ENCODE measurements around the gene AP3B1. TPM values are rescaled to one million over a fixed set of nuclear protein-coding genes. Genes with fewer than 3 reads are reported as not detected.

AP3B1 gene
- total RNA-seq, 1 experiment from 2014 or later, result 50.3 TPM

- ChIA-PET POLR2A (no interaction called here), CTCF (no interaction called here)
These were observed 291.8 kb downstream of the AP3B1 start for GRCh38 chr5:78002690-78003089.

GRCh38 chr5:78001197-78001596, 293.3 kb downstream of the AP3B1 start:
- DNase-seq (ENCODE audit: low spot score) (no peak), ATAC-seq (no peak)
- no peaks in the 10 kb centered on the region for H3K36me3 Mint-ChIP-seq
- no peaks in the 10 kb centered on the region for H3K4me1 Mint-ChIP-seq
- no peaks in the 10 kb centered on the region for H3K9me3 Mint-ChIP-seq
- H3K27ac Mint-ChIP-seq, result no peak overlapping the region
- CTCF ChIA-PET, result no interaction called here
- H3K27me3 Mint-ChIP-seq (ENCODE audit: low read depth), result peaks cover 15% of the 10 kb centered on the region
- H3K4me3 Mint-ChIP-seq, result no peak overlapping the region
- POLR2A ChIA-PET, result no interaction called here
- TF ChIP-seq, protein P1, sequence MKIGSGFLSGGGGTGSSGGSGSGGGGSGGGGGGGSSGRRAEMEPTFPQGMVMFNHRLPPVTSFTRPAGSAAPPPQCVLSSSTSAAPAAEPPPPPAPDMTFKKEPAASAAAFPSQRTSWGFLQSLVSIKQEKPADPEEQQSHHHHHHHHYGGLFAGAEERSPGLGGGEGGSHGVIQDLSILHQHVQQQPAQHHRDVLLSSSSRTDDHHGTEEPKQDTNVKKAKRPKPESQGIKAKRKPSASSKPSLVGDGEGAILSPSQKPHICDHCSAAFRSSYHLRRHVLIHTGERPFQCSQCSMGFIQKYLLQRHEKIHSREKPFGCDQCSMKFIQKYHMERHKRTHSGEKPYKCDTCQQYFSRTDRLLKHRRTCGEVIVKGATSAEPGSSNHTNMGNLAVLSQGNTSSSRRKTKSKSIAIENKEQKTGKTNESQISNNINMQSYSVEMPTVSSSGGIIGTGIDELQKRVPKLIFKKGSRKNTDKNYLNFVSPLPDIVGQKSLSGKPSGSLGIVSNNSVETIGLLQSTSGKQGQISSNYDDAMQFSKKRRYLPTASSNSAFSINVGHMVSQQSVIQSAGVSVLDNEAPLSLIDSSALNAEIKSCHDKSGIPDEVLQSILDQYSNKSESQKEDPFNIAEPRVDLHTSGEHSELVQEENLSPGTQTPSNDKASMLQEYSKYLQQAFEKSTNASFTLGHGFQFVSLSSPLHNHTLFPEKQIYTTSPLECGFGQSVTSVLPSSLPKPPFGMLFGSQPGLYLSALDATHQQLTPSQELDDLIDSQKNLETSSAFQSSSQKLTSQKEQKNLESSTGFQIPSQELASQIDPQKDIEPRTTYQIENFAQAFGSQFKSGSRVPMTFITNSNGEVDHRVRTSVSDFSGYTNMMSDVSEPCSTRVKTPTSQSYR (CRISPR knock-in tag; IDR thresholded peaks at IDR 0.05), result no peak
- TF ChIP-seq, protein P2, sequence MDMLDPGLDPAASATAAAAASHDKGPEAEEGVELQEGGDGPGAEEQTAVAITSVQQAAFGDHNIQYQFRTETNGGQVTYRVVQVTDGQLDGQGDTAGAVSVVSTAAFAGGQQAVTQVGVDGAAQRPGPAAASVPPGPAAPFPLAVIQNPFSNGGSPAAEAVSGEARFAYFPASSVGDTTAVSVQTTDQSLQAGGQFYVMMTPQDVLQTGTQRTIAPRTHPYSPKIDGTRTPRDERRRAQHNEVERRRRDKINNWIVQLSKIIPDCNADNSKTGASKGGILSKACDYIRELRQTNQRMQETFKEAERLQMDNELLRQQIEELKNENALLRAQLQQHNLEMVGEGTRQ (CRISPR knock-in tag; IDR thresholded peaks at IDR 0.05), result no peak
- no peak for TF ChIP-seq ETV6 (CRISPR knock-in tag; IDR thresholded peaks at IDR 0.05)
- TF ChIP-seq, protein P3, sequence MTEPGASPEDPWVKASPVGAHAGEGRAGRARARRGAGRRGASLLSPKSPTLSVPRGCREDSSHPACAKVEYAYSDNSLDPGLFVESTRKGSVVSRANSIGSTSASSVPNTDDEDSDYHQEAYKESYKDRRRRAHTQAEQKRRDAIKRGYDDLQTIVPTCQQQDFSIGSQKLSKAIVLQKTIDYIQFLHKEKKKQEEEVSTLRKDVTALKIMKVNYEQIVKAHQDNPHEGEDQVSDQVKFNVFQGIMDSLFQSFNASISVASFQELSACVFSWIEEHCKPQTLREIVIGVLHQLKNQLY (CRISPR knock-in tag; IDR thresholded peaks at IDR 0.05), result no peak
- no peak for TF ChIP-seq ZNF232 (CRISPR knock-in tag; IDR thresholded peaks at IDR 0.05)
- TF ChIP-seq E2F1 (CRISPR knock-in tag; IDR thresholded peaks at IDR 0.05), result no peak
- no peak for TF ChIP-seq ZBTB43 (CRISPR knock-in tag; IDR thresholded peaks at IDR 0.05)
- no peak for TF ChIP-seq GTF2I (CRISPR knock-in tag; conservative IDR thresholded peaks at IDR 0.05)
- TF ChIP-seq, protein P4, sequence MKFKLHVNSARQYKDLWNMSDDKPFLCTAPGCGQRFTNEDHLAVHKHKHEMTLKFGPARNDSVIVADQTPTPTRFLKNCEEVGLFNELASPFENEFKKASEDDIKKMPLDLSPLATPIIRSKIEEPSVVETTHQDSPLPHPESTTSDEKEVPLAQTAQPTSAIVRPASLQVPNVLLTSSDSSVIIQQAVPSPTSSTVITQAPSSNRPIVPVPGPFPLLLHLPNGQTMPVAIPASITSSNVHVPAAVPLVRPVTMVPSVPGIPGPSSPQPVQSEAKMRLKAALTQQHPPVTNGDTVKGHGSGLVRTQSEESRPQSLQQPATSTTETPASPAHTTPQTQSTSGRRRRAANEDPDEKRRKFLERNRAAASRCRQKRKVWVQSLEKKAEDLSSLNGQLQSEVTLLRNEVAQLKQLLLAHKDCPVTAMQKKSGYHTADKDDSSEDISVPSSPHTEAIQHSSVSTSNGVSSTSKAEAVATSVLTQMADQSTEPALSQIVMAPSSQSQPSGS (CRISPR knock-in tag; IDR thresholded peaks at IDR 0.05; ENCODE audit: borderline replicate concordance, low read depth), result no peak
- TF ChIP-seq ZBTB21 (CRISPR knock-in tag; IDR thresholded peaks at IDR 0.05; ENCODE audit: borderline replicate concordance), result no peak
- TF ChIP-seq PRRX2 (CRISPR knock-in tag; IDR thresholded peaks at IDR 0.05), result no peak
- TF ChIP-seq MYBL2 (CRISPR knock-in tag; IDR thresholded peaks at IDR 0.05), result no peak
- no peak for TF ChIP-seq GRHL2 (CRISPR knock-in tag; IDR thresholded peaks at IDR 0.05; ENCODE audit: insufficient replicate concordance, severe bottlenecking)
- no peak for TF ChIP-seq SOX15 (CRISPR knock-in tag; IDR thresholded peaks at IDR 0.05)
- TF ChIP-seq, protein P5, sequence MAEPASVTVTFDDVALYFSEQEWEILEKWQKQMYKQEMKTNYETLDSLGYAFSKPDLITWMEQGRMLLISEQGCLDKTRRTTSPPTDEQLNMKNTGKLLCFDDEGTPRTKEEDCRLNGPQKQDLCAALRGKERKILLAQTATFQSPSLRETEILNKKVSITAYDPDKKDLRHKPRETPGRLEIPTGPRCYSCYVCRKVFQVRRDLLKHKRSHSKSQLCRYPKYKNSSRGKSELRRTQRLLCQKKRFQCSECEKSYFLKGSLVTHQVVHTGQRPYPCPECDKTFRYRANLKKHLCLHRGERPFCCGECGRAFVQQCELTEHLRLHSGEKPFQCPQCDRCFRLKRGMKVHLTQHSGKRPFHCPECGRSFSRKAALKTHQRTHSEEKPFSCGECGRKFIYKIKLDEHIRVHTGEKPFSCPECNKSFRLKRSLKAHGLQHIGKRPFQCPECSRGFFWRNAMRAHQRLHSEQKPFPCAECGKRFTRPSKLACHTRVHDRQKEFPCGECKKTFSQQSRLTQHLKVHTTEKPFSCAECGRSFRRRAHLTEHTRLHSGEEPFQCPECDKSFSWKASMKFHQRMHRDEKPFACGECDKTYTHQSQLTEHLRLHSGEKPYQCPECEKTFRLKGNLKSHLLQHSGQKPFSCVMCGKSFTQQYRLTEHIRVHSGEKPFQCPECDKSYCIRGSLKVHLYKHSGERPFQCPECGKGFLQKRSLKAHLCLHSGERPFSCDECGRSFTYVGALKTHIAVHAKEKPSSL (CRISPR knock-in tag; conservative IDR thresholded peaks at IDR 0.05), result no peak
- no peak for TF ChIP-seq HMGA2 (CRISPR knock-in tag; IDR thresholded peaks at IDR 0.05)
- TF ChIP-seq TEAD4 (CRISPR knock-in tag; IDR thresholded peaks at IDR 0.05), result no peak

More at GRCh38 chr5:78002690-78003089, 291.8 kb downstream of the AP3B1 start:
- ATAC-seq, result no peak
- Mint-ChIP-seq H3K4me1 (no peaks in the 10 kb centered on the region), H3K36me3 (no peaks in the 10 kb centered on the region), H3K27ac (no peak overlapping the region), H3K9me3 (no peaks in the 10 kb centered on the region), H3K27me3 (ENCODE audit: low read depth) (peaks cover 11% of the 10 kb centered on the region), H3K4me3 (no peak overlapping the region)
- DNase-seq (ENCODE audit: low spot score), result no peak
- TF ChIP-seq TCF7 (CRISPR knock-in tag; IDR thresholded peaks at IDR 0.05; ENCODE audit: low read depth), result no peak
- TF ChIP-seq MYBL2 (CRISPR knock-in tag; IDR thresholded peaks at IDR 0.05), result no peak
- TF ChIP-seq JAZF1 (CRISPR knock-in tag; IDR thresholded peaks at IDR 0.05), result no peak
- TF ChIP-seq OVOL2 (CRISPR knock-in tag; IDR thresholded peaks at IDR 0.05; ENCODE audit: borderline replicate concordance), result no peak
- no peak for TF ChIP-seq ELF4 (CRISPR knock-in tag; IDR thresholded peaks at IDR 0.05; ENCODE audit: low read depth)
- TF ChIP-seq, protein P2 (CRISPR knock-in tag; IDR thresholded peaks at IDR 0.05), result no peak
- TF ChIP-seq GABPB1 (CRISPR knock-in tag; IDR thresholded peaks at IDR 0.05), result no peak
